ENCODE results near the gene C2orf81. TPM values are rescaled to one million over a fixed set of nuclear protein-coding genes. Genes with fewer than 3 reads are reported as not detected.
"Not testable (repeated sequence)": the region's sequence is repeated elsewhere in the genome, so short reads cannot be mapped to it uniquely, and the experiment has no call there.

C2orf81 gene
- total RNA-seq, 1 donor from 2014 or later, result 1.7 TPM

DNA sequence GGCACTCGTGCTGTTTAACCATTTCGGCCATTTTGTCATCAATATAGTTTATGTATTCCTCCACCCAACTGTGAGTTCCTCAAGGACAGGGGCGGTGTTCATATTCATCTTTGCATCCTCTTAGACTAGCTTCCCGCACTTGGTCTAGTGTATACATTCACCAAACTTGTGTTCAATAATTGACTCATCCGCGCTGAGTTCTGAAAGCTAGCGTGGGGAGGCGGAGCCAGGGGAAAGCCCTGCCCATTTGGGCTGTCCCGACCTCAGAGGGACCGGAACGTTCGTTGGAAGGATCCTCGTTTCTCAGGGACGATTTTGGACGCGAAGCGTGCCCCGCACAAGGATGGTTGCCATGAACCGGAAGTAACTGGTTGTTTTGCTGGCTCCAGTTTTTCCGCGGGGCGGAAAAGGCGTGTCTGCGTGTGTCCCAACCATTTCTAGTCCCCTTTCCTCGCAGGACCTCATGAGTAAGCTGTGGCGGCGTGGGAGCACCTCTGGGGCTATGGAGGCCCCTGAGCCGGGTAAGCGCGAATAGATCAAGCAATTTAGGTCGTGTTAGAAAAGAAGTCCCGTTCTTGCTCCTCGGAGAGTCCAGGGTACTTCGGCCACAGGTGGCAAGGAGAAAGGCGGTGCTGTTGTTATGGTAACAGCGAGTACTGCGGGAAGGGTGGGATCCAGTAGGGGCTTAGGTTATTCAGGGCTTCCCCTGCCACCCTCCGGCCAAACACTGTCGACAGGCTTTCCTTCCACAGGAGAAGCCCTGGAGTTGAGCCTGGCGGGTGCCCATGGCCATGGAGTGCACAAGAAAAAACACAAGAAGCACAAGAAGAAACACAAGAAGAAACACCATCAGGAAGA, 33.5 kb upstream of the C2orf81 start, which contains the start of gene INO80B:
TSS of gene INO80B (plus strand) at position 434 of the 858 bp plus-strand sequence. CDS start at position 464, 30 bp downstream.
- Mint-ChIP-seq H3K4me1 (peaks cover 57% of the 10 kb centered on the region), H3K4me3 (peak within 1 kb of the TSS; percentile 100), H3K9me3 (no peaks in the 10 kb centered on the region), H3K27me3 (no peaks in the 10 kb centered on the region), H3K27ac (peak within 1 kb of the TSS; percentile 97), H3K36me3 (ENCODE audit: low read depth) (peaks cover 30% of the 10 kb centered on the region)
- peak; percentile 100 for DNase-seq
- intact Hi-C loops (cut with micrococcal nuclease), result loop anchor here (1.0 to 5.0 kb wide), 9 partner anchors 15 to 1223 kb away; partner anchors contain the start of genes ALMS1, AUP1, C2orf81 and CCT7

DNA sequence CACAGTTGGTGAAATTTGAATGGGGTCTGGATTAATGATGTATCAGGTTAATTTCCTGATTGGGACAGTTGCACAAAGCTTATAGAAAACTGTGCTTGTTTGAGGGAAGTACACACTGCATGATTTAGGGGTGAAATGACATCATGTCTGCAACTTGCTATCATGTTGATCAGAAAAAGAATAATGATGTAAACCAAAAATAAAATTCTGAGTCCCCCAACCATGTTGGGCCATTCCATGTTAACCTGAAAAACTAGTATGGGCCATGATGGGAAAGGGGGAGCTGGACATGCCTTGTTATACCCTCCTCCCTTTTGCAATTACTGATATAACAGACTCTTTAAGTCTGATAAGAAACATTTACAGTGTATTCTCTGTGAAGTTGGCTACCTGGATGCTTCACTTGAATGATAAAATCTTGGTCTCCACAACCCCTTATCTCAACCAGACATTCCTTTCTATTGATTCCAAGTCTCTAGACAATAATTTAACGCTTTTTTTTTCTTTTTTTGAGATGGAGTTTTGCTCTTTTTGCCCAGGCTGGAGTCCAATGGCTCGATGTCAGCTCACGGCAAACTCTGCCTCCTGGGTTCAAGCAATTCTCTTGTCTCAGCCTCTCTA, 29.3 kb upstream of the C2orf81 start:
- peaks cover 26% of the 10 kb centered on the region for H3K4me1 Mint-ChIP-seq
- intact Hi-C loops (cut with micrococcal nuclease), result no loop called here
- H3K4me3 Mint-ChIP-seq, result no peak overlapping the region
- H3K27ac Mint-ChIP-seq, result no peak overlapping the region
- no peaks in the 10 kb centered on the region for H3K9me3 Mint-ChIP-seq
- no peak for DNase-seq
- peaks cover 10% of the 10 kb centered on the region for H3K36me3 Mint-ChIP-seq (ENCODE audit: low read depth)
- H3K27me3 Mint-ChIP-seq, result peaks cover 6% of the 10 kb centered on the region

DNA sequence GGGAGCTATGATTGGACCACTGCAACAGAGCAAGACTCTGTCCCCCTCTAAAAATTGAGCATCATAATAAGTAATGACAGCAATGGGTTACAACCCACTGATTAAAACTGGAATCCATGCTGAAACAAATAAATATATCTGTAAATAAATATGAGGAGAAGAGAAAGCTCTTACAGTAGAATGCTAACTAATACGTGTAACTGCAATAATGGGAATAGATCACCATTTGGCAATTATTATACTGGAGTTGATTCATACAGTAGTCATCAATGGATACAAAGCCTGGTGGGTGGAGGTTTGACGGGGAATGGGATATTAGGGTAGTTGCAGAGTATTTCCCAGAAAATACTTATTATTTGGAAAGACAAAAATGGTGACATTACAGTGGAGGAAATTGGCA, 27.4 kb upstream of the C2orf81 start:
- intact Hi-C loops (cut with micrococcal nuclease), result no loop called here
- Mint-ChIP-seq H3K36me3 (ENCODE audit: low read depth) (no peaks in the 10 kb centered on the region), H3K4me3 (no peak overlapping the region), H3K4me1 (peaks cover 15% of the 10 kb centered on the region), H3K9me3 (no peaks in the 10 kb centered on the region), H3K27ac (no peak overlapping the region), H3K27me3 (peaks cover 21% of the 10 kb centered on the region)
- no peak for DNase-seq

DNA sequence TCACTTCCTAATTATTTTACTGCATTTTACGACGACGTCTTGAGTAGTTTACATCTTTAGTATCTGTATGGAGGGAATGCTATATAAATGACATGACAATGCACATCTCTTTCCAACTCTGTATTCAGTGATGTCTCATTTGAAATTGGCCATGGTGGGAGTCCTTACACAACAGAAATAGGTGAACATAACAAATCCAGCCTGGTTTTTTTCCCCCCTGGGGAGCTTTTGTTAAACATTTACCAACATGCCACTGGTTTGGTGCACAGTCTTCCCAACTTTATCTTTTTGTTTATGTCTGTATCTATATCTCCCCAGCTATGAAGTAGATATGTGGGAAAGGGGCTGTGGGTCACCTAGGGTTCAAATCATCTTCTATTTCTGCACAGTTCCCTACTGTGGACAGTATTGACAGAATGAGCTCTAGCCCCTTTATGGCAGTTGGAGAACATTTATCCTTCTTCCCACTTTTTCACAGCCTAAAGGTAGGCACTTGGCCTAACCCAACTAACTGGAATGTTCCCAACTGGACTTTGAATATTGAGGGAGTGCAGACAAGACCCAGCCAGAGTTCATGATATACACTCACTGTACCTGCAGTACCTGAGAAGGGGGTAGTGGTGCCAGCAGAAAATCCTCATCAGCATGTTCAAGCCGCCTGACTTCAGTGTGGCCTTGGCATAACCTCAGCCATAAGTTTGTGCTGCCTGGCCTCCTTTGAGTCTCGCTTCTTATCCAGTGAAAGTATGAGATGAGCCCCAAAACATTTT, 26.0 kb upstream of the C2orf81 start:
- no peak for DNase-seq
- no peaks in the 10 kb centered on the region for H3K9me3 Mint-ChIP-seq
- H3K36me3 Mint-ChIP-seq (ENCODE audit: low read depth), result no peaks in the 10 kb centered on the region
- intact Hi-C loops (cut with micrococcal nuclease), result no loop called here
- no peak overlapping the region for H3K4me3 Mint-ChIP-seq
- no peak overlapping the region for H3K27ac Mint-ChIP-seq
- H3K4me1 Mint-ChIP-seq, result peaks cover 4% of the 10 kb centered on the region
- H3K27me3 Mint-ChIP-seq, result peaks cover 26% of the 10 kb centered on the region

DNA sequence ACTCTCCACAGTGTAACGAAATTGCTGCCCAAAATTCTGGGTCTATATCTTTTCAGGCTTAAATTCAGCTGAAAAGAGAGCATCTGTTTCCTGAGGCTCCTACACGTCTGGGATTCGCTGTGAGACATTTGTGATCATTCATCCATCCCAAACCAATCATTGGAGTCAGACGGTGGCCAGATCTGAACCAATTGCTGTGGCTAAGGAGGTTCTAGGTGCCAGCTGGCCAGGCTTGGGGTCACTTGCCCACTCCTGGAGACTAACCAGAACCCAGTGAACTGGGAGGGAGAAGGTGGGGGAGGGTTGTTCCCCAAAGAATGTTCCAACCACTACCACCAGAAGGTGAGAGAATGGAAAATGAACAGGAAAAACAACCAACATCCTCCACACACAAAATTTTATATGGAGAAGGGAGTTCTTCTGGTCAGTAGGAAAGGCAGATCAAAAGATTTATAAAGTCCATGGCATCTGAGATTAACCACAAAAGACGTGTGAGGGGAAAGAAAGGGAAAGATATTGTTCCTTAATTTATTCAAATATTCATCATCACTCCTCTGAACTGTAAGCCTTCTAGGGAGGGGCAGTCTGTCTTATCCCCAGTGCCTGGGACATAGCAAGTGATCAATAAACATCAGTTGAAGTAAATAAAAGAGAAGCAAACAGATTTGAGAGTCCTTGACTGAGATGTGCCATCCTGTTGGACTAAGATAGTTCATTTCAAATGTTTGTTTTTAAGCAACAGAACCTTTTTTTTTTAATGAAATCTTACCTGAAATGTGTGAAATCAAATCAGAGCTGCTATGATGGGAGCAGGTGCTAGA, 23.3 kb upstream of the C2orf81 start:
- no peak for DNase-seq
- H3K27ac Mint-ChIP-seq, result no peak overlapping the region
- no peaks in the 10 kb centered on the region for H3K9me3 Mint-ChIP-seq
- peaks cover 10% of the 10 kb centered on the region for H3K4me1 Mint-ChIP-seq
- intact Hi-C loops (cut with micrococcal nuclease), result no loop called here
- H3K27me3 Mint-ChIP-seq, result peaks cover 41% of the 10 kb centered on the region
- no peaks in the 10 kb centered on the region for H3K36me3 Mint-ChIP-seq (ENCODE audit: low read depth)
- no peak overlapping the region for H3K4me3 Mint-ChIP-seq

DNA sequence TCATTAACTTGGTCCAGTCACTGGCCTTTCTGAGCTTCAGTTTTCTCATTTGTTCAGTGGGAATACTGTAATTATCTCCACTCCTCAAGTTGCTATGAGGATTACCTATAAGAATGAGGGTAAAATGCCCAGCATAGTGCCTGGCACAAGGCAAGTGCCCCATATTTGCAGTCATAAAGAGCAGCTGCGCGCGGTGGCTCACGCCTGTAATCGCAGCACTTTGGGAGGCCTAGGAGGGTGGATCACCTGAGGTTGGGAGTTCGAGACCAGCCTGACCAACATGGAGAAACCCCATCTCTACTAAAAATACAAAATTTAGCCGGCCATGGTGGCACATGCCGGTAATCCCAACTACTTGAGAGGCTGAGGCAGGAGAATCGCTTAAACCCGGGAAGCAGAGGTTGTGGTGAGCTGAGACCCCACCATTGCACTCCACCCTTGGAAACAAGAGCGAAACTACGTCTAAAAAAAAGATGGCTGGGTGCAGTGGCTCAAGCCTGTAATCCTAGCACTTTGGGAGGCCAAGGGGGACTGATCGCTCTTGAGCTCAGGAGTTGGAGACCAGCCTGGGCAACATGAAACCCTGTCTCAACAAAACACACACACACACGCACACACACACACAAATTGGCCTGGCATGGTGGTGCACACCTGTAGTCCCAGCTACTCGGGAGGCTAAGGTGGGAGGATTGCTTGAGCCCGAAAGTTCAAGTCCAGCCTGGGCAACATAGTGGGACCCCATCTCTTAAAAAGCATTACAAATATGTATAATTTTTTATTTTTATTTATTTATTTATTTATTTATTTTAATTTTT, 21.3 kb upstream of the C2orf81 start:
- H3K9me3 Mint-ChIP-seq; H3K27ac Mint-ChIP-seq; DNase-seq; H3K36me3 Mint-ChIP-seq (ENCODE audit: low read depth); intact Hi-C loops (cut with micrococcal nuclease): not testable (repeated sequence)
- Mint-ChIP-seq H3K4me1 (peaks cover 11% of the 10 kb centered on the region), H3K4me3 (peak overlapping the region; percentile 79), H3K27me3 (peaks cover 56% of the 10 kb centered on the region)

DNA sequence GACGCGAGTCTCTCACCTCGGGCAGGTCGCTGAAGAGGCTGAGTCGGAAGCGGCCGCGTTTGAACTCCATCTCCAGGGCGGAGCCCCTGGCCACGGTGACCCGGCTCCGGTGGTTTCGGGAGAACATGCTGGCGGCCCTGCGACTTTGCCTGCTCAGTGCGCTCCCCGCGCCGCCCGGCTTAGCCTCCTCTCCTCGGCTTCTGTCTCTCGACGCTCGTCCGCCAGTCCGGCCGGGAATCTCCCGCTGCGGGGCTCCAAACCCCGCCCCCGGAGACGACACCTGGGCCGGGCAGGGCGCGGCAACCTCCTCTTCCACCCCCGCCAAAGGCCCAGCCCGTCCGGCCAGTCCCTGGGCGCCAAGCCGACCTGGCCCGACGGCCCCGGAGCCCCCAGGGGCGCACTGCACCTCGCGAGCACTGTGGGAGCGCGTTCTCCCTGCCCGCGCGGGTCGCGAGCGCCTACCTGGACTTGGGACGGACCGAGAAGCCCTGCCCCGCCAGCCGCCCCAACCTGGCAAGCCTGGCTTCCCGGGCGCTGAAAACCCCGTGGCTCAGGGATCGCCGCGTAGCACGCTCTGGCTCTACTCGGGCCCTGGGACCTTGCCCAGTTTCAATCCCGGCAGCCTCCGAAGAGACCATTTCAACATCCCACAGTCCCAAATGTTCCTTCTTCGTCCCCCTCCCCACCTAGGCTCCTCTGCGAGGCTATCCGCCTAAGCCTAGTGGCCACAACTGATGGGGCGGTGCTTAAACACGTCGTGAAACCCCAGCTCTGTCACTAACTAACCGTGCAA, 20.5 kb upstream of the C2orf81 start, which contains the start of gene RTKN:
TSS of gene RTKN (minus strand) at position 248 of the 793 bp plus-strand sequence. CDS start at position 127, 121 bp downstream.
- Mint-ChIP-seq H3K9me3 (no peaks in the 10 kb centered on the region), H3K27ac (no peak within 1 kb of the TSS), H3K4me1 (peaks cover 13% of the 10 kb centered on the region), H3K4me3 (peak within 1 kb of the TSS; percentile 79), H3K27me3 (peaks cover 52% of the 10 kb centered on the region), H3K36me3 (ENCODE audit: low read depth) (no peaks in the 10 kb centered on the region)
- intact Hi-C loops (cut with micrococcal nuclease), result no loop called here
- DNase-seq, result peak; percentile 80

DNA sequence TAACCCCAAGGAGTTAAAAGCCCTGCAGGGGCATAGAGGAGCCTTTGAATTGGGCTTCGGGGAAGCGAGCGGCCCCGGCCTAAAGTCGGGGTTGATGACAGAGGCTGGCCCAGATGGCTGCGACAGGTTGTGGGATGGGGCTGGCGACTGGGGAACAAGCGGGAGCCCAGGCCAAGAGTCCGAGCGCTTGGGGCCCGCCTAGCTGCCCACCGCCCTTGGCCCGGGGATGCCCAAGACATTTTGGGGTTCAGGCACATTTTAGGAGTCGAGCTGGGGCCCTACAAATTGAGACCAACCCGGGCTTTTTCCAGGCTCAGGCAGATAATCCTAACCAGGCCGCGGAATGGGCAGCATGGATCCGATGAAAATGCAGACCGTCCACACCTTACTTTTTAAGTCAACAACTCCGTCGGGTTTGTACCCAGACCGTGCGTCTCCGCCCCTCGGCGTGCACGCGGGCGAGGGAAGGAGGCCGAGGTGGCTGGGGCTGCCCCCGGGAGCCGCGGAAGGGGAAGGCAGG, 19.8 kb upstream of the C2orf81 start:
- H3K9me3 Mint-ChIP-seq, result no peaks in the 10 kb centered on the region
- no peak overlapping the region for H3K27ac Mint-ChIP-seq
- no peak for DNase-seq
- peak overlapping the region; percentile 65 for H3K4me3 Mint-ChIP-seq
- no peaks in the 10 kb centered on the region for H3K36me3 Mint-ChIP-seq (ENCODE audit: low read depth)
- intact Hi-C loops (cut with micrococcal nuclease), result no loop called here
- peaks cover 13% of the 10 kb centered on the region for H3K4me1 Mint-ChIP-seq
- H3K27me3 Mint-ChIP-seq, result peaks cover 50% of the 10 kb centered on the region

DNA sequence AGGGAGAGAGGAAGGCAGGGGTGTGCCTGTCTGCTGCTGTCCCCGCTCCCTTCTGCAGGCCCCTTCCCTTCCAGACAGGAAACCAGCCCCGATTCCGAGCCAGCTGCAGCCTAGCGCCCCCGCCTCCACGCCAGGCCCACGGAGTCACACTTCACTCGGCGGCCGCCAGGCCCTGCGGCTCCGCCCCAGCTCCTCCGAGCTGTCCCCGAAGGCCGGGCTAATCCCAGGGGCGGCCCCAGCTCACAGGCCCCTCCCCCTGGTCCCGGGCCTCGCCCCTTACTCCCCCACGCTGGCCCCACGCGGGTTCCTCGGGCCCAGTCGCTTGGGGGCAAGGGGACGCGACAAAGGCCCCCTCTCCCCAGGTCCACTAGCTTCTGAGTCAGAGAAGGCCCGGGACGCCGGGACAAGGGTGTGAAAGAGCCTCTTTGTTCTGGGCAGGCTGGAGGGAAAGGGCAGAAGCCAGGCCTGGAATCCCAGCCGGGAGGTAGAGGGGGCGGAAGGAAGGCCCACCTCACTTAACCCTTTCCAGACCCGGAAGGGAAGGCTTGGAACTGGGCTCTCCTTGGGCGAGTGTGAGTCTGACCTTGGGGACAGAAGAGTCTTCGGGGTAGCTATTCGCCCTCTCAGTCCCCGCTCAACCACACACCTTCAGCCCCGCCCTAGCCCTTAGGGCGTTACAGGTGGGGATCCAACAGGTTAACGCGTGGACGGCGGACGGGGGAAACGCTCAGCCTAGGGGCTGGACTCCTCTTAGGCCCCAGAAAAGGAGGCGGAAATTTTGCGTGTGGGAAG, 19.2 kb upstream of the C2orf81 start:
- peaks cover 13% of the 10 kb centered on the region for H3K4me1 Mint-ChIP-seq
- peak; percentile 83 for DNase-seq
- intact Hi-C loops (cut with micrococcal nuclease), result loop anchor here (1.0 kb wide), 1 partner anchor 14 kb away; no protein-coding TSS in a partner anchor
- H3K9me3 Mint-ChIP-seq, result no peaks in the 10 kb centered on the region
- H3K27ac Mint-ChIP-seq, result no peak overlapping the region
- no peaks in the 10 kb centered on the region for H3K36me3 Mint-ChIP-seq (ENCODE audit: low read depth)
- H3K27me3 Mint-ChIP-seq, result peaks cover 49% of the 10 kb centered on the region
- peak overlapping the region; percentile 65 for H3K4me3 Mint-ChIP-seq

DNA sequence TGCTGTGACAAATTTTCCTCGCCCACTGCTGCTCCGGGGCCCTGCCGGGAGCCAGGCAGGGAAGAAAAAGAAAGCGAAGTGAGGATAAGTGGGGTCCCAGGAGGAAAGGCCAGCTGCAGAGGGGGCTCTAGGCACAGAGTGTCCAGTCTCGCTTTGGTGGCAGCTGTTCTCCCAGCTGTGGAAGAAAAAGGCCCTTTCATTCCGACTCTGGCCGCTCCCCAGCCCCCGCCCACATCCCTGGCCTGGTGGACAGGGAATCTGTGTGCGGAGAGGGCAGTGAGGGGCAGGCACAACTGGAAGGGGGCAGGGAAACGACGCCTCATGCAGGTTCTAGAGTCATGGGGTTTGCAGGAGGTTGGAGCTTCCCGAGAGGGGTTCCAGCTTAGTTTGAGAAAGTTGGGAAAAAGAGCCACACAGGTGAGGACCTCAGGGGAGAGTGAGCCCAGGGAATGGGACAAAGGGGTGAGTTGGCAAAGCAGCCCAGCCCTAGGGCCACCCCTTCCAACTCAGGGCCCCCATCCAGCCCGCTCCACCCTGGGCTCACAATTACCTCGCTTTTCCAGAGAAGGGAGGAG, 18.5 kb upstream of the C2orf81 start:
- peaks cover 13% of the 10 kb centered on the region for H3K4me1 Mint-ChIP-seq
- H3K27me3 Mint-ChIP-seq, result peaks cover 45% of the 10 kb centered on the region
- H3K4me3 Mint-ChIP-seq, result peak overlapping the region; percentile 49
- H3K36me3 Mint-ChIP-seq (ENCODE audit: low read depth), result no peaks in the 10 kb centered on the region
- intact Hi-C loops (cut with micrococcal nuclease), result loop anchor here (1.0 kb wide), 1 partner anchor 14 kb away; no protein-coding TSS in a partner anchor
- H3K9me3 Mint-ChIP-seq, result no peaks in the 10 kb centered on the region
- no peak for DNase-seq
- H3K27ac Mint-ChIP-seq, result no peak overlapping the region

DNA sequence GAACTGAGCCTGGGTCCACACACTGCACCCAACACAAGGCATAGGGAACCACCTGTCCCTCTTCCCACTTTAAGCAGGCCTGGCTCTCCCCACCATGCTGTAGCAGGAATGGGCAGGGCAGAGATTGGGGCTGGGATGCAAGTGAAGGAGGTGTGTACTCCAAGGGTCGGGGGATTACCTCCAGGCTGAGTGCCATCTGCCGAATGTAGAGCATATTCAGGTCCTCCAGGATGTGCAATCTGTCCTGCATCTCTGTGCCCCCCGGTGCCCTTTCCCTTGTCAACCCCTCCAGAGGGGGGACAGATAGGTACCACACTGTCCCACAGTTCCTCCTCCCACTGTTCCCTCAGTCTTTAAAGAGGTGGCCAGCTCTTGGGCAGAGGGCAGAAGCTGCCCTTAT, 18.0 kb upstream of the C2orf81 start:
- Mint-ChIP-seq H3K9me3 (no peaks in the 10 kb centered on the region), H3K4me1 (peaks cover 11% of the 10 kb centered on the region), H3K36me3 (ENCODE audit: low read depth) (no peaks in the 10 kb centered on the region), H3K4me3 (no peak overlapping the region), H3K27ac (no peak overlapping the region), H3K27me3 (peaks cover 40% of the 10 kb centered on the region)
- intact Hi-C loops (cut with micrococcal nuclease), result no loop called here
- no peak for DNase-seq
